SIG-M5 (cell line): ENCODE results near the gene AGPS.

Experiments
- DNase-seq: peaks from one replicate; lab custom pipeline; 2025; lab: John Stamatoyannopoulos, UW

The AGPS gene

GRCh38 chr2:177551989-177552421 lies 159.4 kb downstream of the AGPS start:
- no peak for DNase-seq

- DNase-seq = no peak
Observed at GRCh38 chr2:177552422-177553175, 160.0 kb downstream of the AGPS start.

GRCh38 chr2:177553176-177553884 lies 160.8 kb downstream of the AGPS start:
- DNase-seq = no peak

- DNase-seq = no peak
Observed at GRCh38 chr2:177554365-177554764, 161.8 kb downstream of the AGPS start.

- no peak for DNase-seq
Observed at GRCh38 chr2:177556153-177556552, 163.6 kb downstream of the AGPS start.

- no peak for DNase-seq
Observed at GRCh38 chr2:177557794-177558193, 165.2 kb downstream of the AGPS start.

GRCh38 chr2:177559638-177560037 lies 167.1 kb downstream of the AGPS start:
- no peak for DNase-seq

GRCh38 chr2:177568390-177568789 lies 175.8 kb downstream of the AGPS start:
- no peak for DNase-seq

GRCh38 chr2:177568893-177569292 lies 176.3 kb downstream of the AGPS start:
- no peak for DNase-seq

- DNase-seq = no peak
Observed at GRCh38 chr2:177572236-177572671, 179.7 kb downstream of the AGPS start.

GRCh38 chr2:177573120-177573519 lies 180.5 kb downstream of the AGPS start:
- no peak for DNase-seq

- no peak for DNase-seq
Observed at GRCh38 chr2:177574356-177574755, 181.8 kb downstream of the AGPS start.

GRCh38 chr2:177575358-177575757 lies 182.8 kb downstream of the AGPS start:
- DNase-seq = no peak

GRCh38 chr2:177577075-177577474 lies 184.5 kb downstream of the AGPS start:
- DNase-seq = no peak

GRCh38 chr2:177578454-177578853 lies 185.9 kb downstream of the AGPS start:
- no peak for DNase-seq

- no peak for DNase-seq
Observed at GRCh38 chr2:177579486-177580036, 187.0 kb downstream of the AGPS start.

- no peak for DNase-seq
Observed at GRCh38 chr2:177582000-177582399, 189.4 kb downstream of the AGPS start.

- no peak for DNase-seq
Observed at GRCh38 chr2:177584030-177584692, 191.6 kb downstream of the AGPS start.

- DNase-seq = no peak
Observed at GRCh38 chr2:177585234-177585863, 192.8 kb downstream of the AGPS start.

- DNase-seq = no peak
Observed at GRCh38 chr2:177586154-177586553, 193.6 kb downstream of the AGPS start.

- DNase-seq = no peak
Observed at GRCh38 chr2:177587371-177587770, 194.8 kb downstream of the AGPS start.

GRCh38 chr2:177588671-177589070 lies 196.1 kb downstream of the AGPS start:
- no peak for DNase-seq
